Hepatocyte (in vitro differentiated cells): ENCODE data around the gene CSNK1D.

ENCODE experiments used
- EZH2phosphoT487 ChIP-seq: fragments of 200-600 bp; sonication (generic); IDR thresholded peaks from one replicate; pipeline ENCODE4 v1.6.1; 2018; ENCODE audit warnings: antibody characterized with exemption, mild to moderate bottlenecking, low read depth, moderate library complexity; ENCODE audit not compliant: unreplicated experiment, severe bottlenecking
- TF ChIP-seq, protein P1 (sequence below): fragments of 200-600 bp; sonication (generic); IDR thresholded peaks from 2 replicates; pipeline ENCODE4 v1.5.1; 2016; ENCODE audit warnings: antibody characterized with exemption, mild to moderate bottlenecking; ENCODE audit not compliant: poor library complexity

DNA sequence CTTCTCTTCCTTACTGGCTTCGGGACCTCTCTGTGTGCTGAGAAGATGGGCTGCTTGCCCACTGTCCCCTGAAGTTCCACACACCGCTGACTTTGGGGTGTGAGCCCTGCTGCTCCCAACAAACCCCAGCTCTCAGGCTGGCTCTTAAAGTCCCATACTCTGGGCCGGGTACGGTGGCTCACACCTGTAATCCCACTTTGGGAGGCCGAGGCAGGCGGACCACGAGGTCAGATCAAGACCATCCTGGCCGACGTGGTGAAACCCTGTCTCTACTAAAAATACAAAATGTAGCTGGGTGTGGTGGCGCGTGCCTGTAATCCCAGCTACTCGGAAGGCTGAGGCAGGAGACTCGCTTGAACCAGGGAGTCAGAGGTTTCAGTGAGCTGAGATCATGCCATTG, 26.7 kb upstream of the CSNK1D start:
- TF ChIP-seq, protein P1, sequence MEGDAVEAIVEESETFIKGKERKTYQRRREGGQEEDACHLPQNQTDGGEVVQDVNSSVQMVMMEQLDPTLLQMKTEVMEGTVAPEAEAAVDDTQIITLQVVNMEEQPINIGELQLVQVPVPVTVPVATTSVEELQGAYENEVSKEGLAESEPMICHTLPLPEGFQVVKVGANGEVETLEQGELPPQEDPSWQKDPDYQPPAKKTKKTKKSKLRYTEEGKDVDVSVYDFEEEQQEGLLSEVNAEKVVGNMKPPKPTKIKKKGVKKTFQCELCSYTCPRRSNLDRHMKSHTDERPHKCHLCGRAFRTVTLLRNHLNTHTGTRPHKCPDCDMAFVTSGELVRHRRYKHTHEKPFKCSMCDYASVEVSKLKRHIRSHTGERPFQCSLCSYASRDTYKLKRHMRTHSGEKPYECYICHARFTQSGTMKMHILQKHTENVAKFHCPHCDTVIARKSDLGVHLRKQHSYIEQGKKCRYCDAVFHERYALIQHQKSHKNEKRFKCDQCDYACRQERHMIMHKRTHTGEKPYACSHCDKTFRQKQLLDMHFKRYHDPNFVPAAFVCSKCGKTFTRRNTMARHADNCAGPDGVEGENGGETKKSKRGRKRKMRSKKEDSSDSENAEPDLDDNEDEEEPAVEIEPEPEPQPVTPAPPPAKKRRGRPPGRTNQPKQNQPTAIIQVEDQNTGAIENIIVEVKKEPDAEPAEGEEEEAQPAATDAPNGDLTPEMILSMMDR, result no peak
- TF ChIP-seq EZH2phosphoT487, result no peak
